IMR-90 (cell line): ENCODE measurements around the gene MOB3A.

Experiments
- CTCF ChIP-seq: conservative IDR thresholded peaks from 2 replicates; pipeline ENCODE4 v1.5.1; 2012; ENCODE audit warnings: mild to moderate bottlenecking, low read depth, low read length, improper control_type of control experiment
- POLR2A ChIP-seq: IDR thresholded peaks from 2 replicates; pipeline ENCODE4 v1.6.1; 2012; ENCODE audit warnings: mild to moderate bottlenecking, low read depth, low read length
- RAD21 ChIP-seq: IDR thresholded peaks from 2 replicates; pipeline ENCODE4 v1.6.1; 2012; ENCODE audit warnings: low read length, improper control_type of control experiment
- RCOR1 ChIP-seq: IDR thresholded peaks from 2 replicates; pipeline ENCODE4 v1.6.1; 2012; ENCODE audit warnings: mild to moderate bottlenecking, low read length, improper control_type of control experiment; ENCODE audit not compliant: insufficient replicate concordance
- SMC3 ChIP-seq: fragments of 150-350 bp; IDR thresholded peaks from 2 replicates; pipeline ENCODE4 v1.6.1; 2016; ENCODE audit warnings: low read depth, mild to moderate bottlenecking, antibody characterized with exemption, low read length, moderate library complexity

- TF ChIP-seq CTCF = no peak
- TF ChIP-seq SMC3 = no peak
- TF ChIP-seq RAD21 = no peak
- TF ChIP-seq RCOR1 = no peak
- TF ChIP-seq POLR2A = no peak
Observed at GRCh38 chr19:2055931-2056836, 39.9 kb downstream of the MOB3A start.
